CD1c-positive myeloid dendritic cell (primary cell): ENCODE data around the gene PLCL2.
"Not testable (repeated sequence)": the region's sequence is repeated elsewhere in the genome, so short reads cannot be mapped to it uniquely, and the experiment has no call there.

Source experiments
- DNase-seq: peaks from one replicate; pipeline ENCODE4 v3.0.0-alpha.2; 2016; ENCODE audit errors: extremely low spot score

The PLCL2 gene

DNA sequence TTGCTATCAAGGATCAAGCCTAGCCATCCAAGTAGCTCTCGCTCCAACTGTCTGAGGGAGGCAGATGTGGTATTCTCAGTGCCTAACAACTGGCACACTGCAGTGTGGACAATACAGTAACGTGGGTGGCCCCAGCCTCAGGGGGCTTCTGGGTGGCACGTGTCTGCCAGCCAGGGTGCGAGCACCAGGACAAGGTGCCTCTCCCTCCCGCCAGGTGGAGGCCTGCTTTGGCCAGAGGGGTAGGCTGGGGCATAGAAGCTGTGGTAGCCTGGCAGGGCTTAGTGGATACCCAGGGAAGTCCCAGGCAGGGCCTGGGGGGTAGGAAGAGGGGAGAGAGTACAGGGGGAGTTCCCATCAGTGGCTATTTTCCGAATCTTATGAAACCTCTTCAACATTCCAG lies 234.0 kb downstream of the PLCL2 start:
- no peak for DNase-seq

DNA sequence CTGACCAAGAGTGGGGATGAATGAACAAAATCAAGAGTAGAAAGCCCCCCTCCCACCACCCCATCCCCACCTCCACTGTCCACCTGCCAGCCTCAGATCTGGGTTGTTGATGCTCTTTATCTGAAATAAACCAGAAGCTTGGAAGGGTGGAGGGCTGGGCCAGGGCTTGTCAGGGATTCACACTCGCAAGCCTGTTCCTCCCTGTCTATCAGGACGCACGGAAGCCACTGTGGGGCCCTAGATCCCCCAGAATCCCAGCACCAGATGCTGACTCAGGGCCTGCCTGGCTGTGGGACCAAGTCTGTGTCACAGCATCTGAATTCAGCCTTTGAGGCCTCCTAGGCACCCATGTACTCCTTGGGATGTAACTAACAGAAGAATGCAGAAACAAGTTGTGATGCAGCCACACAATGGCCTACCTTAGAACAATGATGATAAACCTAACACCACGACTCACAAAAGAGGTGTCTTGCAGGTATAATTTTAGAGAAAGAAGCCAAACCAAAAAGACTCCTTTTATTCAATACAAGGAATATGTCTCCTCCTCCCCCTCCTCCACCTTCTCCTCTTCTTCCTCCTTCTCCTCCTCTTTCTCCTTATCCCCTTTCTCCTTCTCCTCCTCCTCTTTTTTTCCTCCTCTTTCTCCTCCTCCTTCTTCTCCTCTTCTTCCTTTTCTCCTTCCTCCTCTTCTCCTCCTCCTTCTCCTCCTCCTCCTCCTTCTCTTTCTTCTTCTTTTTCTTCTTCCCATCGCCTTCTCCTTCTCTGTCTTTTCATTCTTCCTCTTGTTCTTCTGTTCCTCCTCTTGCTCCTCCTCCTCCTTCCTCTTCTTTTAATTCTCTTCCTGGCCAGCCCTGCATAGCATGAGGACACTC lies 234.7 kb downstream of the PLCL2 start:
- no peak for DNase-seq

GRCh38 chr3:17120115-17120514 lies 235.4 kb downstream of the PLCL2 start:
- no peak for DNase-seq

DNA sequence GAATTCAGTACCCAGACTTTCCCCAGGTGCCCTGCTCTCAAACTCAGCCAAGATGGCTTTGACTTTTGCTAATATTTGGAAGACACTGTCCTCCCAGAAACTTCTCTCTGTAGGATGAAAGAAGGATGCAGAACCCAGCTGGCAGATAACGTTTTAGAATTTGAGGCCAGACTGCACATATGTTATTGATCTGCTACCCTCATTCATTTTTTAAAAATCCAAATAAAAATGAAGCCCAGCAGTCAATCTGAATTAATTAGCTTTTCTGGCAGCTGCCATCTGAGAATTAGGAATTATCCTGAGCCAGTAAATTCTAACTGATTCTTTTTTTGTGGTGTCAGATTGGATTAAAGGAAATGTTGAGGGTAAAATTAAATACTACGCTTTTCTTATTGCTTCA lies 236.6 kb downstream of the PLCL2 start:
- DNase-seq, result no peak

DNA sequence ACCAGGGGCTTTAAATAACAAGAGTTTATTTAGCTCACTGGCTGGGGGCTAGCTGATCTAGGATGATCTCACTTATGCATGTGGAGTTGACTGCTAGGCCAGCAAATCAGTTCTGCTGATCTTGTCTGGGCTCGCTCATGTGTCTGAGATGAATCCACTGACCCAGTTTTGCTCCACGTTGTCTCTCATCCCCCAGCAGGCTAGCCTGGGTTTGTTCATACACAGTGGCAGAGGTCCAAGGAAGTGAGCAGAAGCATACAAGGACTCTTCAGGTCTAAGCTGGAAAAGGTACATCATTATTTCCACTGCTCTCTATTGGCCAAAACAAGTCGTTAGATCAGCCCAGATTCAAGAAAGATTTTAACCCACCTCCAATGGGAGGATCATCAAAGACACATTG lies 238.0 kb downstream of the PLCL2 start:
- DNase-seq, result no peak

GRCh38 chr3:17125738-17126442 lies 241.1 kb downstream of the PLCL2 start:
- no peak for DNase-seq

DNA sequence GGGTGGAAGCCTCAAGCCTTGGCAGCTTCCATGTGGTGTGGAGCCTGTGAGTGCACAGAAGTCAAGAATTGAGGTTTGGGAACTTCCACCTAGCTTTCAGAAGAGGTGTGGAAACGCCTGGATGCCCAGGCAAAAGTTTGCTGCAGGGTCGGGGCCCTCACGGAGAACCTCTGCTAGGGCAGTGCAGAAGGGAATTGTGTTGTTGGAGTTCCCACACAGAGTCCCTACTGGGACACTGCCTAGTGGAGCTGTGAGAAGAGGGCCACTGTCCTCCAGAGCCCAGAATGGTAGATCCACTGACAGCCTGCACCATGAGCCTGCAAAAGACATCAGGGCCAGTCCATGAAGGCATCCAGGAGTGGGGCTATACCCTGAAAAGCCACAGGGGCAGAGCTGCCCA lies 243.9 kb downstream of the PLCL2 start:
- DNase-seq, result not testable (repeated sequence)

GRCh38 chr3:17129556-17129955 lies 244.8 kb downstream of the PLCL2 start:
- DNase-seq, result no peak

- no peak for DNase-seq
Observed at GRCh38 chr3:17130956-17131355, 246.2 kb downstream of the PLCL2 start.

- DNase-seq, result no peak
Observed at GRCh38 chr3:17132286-17133115, 247.7 kb downstream of the PLCL2 start.

DNA sequence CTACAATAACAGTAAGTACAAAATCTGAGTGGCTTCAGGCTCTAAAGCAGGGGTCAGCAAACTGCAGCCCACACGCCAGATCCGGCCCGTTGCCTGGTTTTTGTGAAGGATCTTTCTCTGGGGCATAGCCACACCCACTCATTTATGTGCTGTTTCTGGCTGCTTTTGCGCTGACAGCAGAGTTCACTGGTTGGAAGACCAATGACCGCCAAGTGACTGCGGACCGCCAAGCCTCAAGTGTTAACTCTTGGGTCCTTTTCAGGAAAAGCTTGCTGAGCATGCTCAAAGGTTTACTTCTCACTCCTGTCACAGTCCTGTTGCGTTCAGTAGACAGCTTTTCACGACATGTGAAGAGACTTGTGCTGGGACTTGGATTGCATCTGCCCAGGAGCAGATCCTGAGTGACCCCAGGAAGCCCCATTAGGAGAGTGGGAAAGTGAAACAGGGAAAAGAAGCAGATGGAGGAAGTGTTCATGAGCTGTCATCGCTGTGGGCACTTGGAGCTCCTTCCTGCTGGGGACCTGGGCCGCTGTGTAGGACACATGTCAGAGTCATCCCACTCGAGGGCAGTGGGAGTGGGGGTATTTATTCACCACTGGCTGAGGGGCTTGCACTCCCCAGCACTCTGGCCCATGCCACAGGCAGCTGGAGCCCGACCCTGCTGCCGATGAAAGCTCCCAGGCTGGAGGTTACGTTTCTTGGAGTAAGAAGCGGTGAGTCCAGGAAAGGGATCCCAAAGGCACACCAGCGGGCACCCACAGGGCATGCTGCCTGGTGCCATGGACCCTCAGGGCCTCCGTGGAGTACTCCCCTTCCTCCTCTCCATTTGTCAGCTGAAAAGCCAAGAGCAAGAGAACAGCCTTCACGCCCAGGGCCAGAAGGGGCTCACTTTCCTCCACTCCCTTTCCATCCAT lies 249.1 kb downstream of the PLCL2 start:
- DNase-seq, result no peak

DNA sequence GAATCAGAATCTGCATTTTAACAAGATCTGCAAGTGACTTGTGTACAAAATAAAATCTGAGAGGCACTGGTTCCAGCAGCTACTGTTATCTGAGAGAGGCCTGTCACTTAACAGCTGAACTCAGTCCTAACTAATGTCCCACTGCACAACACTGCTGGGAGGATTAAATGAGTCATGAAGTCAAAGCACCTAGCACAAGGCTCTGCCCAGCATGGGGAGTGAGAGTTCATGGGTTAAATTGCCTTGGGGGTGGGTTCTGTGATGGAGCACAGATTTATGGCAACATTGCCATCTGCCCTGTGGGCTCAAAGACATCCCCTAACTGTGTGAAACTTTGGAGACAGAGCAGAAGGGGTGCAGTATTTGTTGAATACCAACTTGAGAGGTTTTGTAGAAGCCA lies 250.9 kb downstream of the PLCL2 start:
- no peak for DNase-seq

GRCh38 chr3:17136136-17136721 lies 251.5 kb downstream of the PLCL2 start:
- no peak for DNase-seq

- no peak for DNase-seq
Observed at GRCh38 chr3:17137321-17137826, 252.6 kb downstream of the PLCL2 start.

DNA sequence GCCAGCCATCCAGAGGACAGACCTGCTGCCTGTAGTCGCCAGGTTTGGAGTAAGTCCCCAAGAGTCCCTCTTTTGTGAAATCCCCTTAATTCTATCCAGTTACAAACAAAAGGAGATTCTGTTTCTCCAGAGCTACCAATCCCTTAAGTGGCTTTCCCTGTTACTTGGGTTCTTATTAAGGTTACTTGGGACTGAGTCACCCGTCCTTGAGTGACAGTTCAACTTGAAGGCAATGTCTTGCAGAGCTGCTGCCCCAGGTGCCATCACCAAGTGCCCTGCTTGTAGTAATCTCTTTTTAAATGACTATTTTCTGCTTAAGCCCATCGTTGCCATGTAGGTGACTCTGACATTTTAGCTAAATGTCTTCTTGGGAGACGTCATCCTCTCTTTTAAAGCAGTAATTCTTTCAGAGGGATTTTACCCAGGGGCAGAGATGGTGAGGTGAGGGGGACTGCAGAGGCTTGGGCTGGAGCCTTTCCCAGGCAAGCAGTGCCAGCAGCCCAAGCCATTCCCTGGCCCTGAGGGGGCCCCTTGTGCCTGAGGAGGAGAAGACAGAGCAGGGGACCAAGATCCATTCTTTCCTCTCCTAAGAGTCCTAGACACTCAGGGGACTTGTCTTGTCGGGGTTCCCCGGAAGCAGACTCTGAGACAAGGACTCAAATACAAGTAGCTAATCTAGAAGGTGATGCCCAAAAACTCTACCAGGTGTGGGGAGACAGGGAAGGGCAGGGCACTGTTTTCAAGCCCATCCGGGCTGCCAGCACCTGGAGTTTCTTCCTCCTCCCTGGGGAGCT lies 253.7 kb downstream of the PLCL2 start:
- DNase-seq, result no peak
